ENCODE results near the gene UTF1. TPM values are rescaled to one million over a fixed set of nuclear protein-coding genes. Genes with fewer than 3 reads are reported as not detected.

The UTF1 gene, protein sequence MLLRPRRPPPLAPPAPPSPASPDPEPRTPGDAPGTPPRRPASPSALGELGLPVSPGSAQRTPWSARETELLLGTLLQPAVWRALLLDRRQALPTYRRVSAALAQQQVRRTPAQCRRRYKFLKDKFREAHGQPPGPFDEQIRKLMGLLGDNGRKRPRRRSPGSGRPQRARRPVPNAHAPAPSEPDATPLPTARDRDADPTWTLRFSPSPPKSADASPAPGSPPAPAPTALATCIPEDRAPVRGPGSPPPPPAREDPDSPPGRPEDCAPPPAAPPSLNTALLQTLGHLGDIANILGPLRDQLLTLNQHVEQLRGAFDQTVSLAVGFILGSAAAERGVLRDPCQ
- not detected for total RNA-seq

DNA sequence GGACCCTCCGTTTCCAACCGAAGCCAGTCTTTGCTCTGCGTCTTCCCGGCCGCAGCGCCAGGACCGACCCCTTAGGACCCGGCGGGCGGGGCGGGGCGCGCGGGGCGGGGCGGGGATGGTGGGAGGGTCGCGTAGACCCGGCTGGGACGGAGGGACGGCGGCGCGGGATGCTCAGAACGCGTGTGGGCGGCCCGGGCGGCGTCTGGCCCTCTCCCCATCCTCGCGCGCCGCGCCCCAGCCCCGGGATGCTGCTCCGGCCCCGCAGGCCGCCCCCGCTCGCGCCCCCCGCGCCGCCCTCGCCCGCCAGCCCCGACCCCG is at the start of gene UTF1:
UTF1 (plus strand) TSS at position 174 of the 318 bp plus-strand sequence; CDS start at position 246, 72 bp downstream.
- no peak for DNase-seq
- Histone ChIP-seq H3K9me3 (no peaks in the 10 kb centered on the region), H3K27me3 (peaks cover 5 to 16% of the 10 kb centered on the region in 2 donors), H3K4me1 (peaks cover 0 to 14% of the 10 kb centered on the region in 2 donors), H3K36me3 (no peaks in the 10 kb centered on the region), H3K4me3 (peak within 1 kb of the TSS in 1 of 2 donors; percentile 16), H3K27ac (no peak within 1 kb of the TSS)
- intact Hi-C loops (cut with DNase I; ENCODE audit: low total_unique reads): no loop called here
- TF ChIP-seq, protein P1, sequence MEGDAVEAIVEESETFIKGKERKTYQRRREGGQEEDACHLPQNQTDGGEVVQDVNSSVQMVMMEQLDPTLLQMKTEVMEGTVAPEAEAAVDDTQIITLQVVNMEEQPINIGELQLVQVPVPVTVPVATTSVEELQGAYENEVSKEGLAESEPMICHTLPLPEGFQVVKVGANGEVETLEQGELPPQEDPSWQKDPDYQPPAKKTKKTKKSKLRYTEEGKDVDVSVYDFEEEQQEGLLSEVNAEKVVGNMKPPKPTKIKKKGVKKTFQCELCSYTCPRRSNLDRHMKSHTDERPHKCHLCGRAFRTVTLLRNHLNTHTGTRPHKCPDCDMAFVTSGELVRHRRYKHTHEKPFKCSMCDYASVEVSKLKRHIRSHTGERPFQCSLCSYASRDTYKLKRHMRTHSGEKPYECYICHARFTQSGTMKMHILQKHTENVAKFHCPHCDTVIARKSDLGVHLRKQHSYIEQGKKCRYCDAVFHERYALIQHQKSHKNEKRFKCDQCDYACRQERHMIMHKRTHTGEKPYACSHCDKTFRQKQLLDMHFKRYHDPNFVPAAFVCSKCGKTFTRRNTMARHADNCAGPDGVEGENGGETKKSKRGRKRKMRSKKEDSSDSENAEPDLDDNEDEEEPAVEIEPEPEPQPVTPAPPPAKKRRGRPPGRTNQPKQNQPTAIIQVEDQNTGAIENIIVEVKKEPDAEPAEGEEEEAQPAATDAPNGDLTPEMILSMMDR (IDR thresholded peaks at IDR 0.05): no peak
- TF ChIP-seq POLR2A (IDR thresholded peaks at IDR 0.05): no peak

DNA sequence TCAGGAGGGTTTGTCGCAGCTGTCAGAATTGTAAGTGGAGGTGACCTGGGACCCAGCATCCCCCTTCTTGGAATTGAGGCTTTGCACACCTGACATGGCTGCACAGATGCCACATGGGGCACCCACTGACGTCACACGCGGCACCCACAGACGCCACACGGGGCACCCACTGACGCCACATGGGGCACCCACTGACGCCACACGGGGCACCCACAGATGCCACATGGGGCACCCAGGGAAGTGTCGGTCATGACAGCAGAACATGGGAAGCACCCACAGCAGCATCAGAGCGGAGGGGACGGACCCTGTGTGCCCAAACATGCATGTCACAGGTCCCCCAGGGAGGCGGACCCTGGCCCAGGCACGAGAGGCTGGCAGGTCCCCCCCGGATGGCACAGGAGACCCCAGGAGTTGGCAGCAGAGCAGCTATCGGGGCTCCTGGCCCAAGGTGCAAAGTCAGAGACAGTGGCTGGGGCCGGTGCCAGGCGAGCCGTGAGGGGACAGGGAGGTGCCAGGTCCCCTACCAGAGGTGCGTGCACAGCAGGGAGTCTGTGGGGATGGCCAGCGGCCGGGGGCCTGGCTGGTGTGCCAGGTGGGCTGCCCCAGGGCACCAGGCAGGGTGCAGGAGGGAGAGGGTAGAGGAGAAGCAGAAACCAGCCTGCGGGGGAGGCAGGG is 48.9 kb upstream of the UTF1 start:
- H3K9me3 ChIP-seq: no peaks in the 10 kb centered on the region
- no peaks in the 10 kb centered on the region for H3K27me3 ChIP-seq
- H3K36me3 ChIP-seq: no peaks in the 10 kb centered on the region
- no peak for DNase-seq
- intact Hi-C loops (cut with DNase I; ENCODE audit: low total_unique reads): no loop called here
- no peaks in the 10 kb centered on the region for H3K4me1 ChIP-seq
- no peak overlapping the region for H3K4me3 ChIP-seq
- no peak for TF ChIP-seq POLR2A (IDR thresholded peaks at IDR 0.05)
- TF ChIP-seq, protein P1 (IDR thresholded peaks at IDR 0.05): no peak
- no peak overlapping the region for H3K27ac ChIP-seq

DNA sequence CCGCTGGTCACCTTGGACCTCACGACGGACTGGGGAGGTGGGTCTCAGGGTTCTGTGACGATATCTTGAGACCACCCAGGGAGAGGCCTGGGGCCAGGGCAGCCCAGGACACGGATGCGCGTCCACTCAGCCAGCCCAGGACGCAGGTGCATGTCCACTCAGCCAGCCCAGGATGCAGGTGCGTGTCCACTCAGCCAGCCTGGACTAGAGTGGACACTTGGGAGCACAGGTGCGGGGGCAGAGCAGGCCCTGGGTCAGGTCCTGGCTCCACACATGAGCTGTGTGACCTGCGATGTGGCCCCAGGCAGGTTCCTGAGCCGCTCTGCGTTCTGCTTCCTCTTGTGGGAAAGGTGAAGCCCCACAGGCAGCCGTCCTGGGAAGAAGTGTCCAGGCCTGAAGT is 47.8 kb upstream of the UTF1 start:
- TF ChIP-seq, protein P1 (IDR thresholded peaks at IDR 0.05): no peak
- TF ChIP-seq POLR2A (IDR thresholded peaks at IDR 0.05): no peak
- intact Hi-C loops (cut with DNase I; ENCODE audit: low total_unique reads): no loop called here
- Histone ChIP-seq H3K27ac (no peak overlapping the region), H3K4me3 (no peak overlapping the region), H3K27me3 (no peaks in the 10 kb centered on the region), H3K9me3 (no peaks in the 10 kb centered on the region), H3K36me3 (no peaks in the 10 kb centered on the region), H3K4me1 (no peaks in the 10 kb centered on the region)
- DNase-seq: no peak

DNA sequence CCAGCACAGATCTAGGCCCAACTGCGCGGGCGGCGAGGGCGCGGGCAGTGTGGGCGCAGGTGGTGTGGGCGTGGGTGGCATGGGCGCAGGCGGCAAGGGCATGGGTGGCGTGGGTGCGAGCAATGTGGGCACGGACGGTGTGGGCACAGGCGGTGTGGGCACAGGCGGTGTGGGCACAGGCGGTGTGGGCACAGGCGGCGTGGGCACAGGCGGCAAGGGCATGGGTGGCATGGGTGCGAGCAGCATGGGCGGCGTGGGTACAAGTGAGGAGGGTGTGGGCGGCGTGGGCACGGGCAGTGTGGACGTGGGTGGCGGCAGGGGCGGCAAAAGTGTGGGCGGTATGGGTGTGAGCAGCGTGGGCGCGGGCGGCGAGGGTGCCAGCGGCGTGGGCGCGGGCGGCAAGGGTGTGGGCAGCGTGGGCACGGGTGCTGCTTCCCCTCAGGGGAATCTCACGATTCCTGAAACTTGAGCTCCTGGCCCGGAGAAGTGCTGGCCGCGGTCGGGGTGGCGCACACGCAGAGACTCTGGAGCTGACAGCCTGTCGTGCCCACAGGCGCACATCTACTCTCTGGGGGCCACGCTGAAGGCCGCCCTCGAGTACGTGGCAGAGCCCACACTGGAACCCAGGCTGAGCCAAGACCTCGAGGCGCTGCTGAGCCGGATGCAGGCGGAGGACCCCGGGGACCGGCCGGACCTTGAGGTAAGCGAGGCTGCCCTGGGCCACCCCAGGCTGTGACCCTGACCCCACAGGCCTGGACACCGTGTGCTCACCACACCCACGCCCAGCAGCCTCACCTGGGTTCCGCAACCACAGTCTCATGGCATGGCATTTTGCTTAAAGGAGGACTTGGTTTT is 47.0 kb upstream of the UTF1 start:
- TF ChIP-seq POLR2A (IDR thresholded peaks at IDR 0.05): no peak
- TF ChIP-seq, protein P1 (IDR thresholded peaks at IDR 0.05): no peak
- H3K9me3 ChIP-seq: no peaks in the 10 kb centered on the region
- H3K27me3 ChIP-seq: no peaks in the 10 kb centered on the region
- no peak overlapping the region for H3K27ac ChIP-seq
- no peak overlapping the region for H3K4me3 ChIP-seq
- no peaks in the 10 kb centered on the region for H3K4me1 ChIP-seq
- no peaks in the 10 kb centered on the region for H3K36me3 ChIP-seq
- intact Hi-C loops (cut with DNase I; ENCODE audit: low total_unique reads): no loop called here
- no peak for DNase-seq

All from uterus (tissue), 4 donors.